T47D (cell line): ENCODE results near the gene ZEB2.

ENCODE experiments used
- DNase-seq, 2 experiments: peaks; one replicate each; pipeline versions ENCODE4 v3.0.0 to v3.0.0-alpha.2; 2011 to 2012; ENCODE audit warnings: low read depth in 1 of 2, low spot score in 1 of 2
- JUND ChIP-seq: IDR thresholded peaks from 2 replicates; pipeline ENCODE4 v1.6.1; 2012; ENCODE audit warnings: low read depth
- in situ Hi-C: cut with HindIII; loops from 2 replicates; pipeline ENCODE4 v1.10.0; 2016; ENCODE audit warnings: low sequenced_read_pairs, low pct_unique_long_range_greater_than_20kb

ZEB2 gene

DNA sequence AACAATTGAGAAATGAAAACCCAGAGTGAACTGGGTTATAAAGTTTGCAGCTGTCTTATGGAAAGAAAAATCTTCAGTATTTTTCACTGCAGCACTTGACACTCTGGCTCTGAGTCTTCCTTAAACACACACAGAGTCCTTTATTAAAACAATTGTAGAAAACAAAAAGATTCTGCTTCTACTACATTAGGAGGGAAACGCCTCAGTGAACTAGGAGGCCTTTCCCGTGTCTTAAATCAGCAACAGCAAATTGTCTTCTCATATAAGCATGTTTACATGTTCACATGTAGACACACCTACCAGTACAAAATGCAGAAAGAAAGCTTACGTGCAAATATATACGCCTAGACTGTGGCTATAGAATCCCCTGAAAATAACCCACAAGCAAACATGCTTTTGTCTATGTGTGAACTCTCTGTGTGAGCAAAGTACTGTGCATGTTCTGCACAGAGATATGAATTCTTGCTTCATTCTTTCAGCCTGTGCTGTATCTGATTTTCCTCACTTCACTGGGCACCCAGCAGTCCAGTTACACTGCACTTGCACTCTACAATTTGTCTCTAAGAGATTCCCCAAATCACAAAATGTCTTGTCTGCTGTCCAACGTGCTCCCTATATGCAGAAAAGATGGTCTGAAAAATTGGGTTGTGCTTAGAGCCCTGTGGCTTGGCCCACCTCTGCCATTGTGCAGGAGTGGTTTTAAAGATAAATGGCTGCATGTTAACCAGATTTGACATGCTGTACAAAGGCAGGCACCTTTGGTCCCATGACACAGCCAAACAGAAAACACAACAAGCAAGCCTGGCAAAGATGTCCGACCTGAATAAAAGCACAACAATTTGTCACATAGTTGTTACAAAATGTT, 24.5 kb downstream of the ZEB2 start:
- DNase-seq, result no peak
- in situ Hi-C loops, result no loop called here
- no peak for TF ChIP-seq JUND

DNA sequence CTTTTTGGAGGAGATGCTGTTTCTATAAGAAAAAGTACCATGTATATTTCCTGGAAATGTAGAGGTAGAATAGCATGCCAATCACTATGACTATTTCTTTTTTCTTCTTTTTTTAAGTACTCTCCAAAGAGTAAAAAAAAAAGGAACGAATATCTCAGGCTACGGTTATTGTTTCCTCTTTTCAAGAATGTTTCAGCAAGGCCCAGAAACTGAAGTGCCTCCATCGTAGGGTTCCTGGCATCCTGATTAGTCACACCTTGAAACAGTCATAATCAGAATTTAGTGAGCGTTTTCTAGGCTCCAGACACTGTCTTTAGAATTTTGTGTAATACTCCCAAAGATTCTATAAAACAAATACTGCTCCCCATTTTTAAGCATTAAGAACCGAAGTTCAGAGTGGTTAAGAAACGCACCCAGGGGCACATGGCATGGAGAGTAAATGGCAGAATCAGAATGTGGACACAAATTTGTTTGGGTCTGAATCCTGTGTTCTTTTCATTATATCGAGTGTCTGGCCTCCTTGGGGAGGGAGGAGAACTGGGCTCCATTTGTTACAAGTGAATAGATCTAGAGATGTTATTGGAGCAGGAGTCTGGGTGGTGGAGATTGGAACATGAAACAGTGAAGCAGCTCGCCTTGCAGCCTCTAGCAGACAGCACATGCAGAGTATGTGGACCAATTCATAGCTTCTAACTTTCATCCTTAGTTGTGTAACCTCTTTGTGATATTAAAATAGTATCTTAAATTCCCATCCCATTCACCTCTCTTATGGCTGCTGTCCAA, 26.7 kb downstream of the ZEB2 start:
- no peak for DNase-seq
- TF ChIP-seq JUND, result no peak
- in situ Hi-C loops, result no loop called here

DNA sequence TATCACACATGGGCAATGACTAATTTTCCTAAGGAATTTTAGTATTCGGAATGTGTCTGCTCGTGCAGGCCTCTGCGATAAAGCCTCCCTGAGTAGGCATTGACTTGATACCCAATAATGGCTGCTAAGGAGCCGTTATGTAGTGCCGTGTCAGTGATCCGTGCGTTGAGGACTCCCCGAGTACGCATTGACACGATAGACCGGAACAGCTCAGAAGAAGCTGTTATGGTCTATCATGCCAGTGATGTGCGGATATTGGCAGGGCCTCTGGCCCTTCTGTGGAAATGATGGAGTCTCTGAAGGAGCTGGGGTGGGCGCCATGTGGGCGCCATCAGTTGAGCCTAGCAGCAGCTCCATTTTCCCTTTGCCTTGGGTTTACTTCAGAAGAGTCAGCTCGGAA, 29.1 kb downstream of the ZEB2 start:
- no peak for TF ChIP-seq JUND
- no peak for DNase-seq
- in situ Hi-C loops, result no loop called here

DNA sequence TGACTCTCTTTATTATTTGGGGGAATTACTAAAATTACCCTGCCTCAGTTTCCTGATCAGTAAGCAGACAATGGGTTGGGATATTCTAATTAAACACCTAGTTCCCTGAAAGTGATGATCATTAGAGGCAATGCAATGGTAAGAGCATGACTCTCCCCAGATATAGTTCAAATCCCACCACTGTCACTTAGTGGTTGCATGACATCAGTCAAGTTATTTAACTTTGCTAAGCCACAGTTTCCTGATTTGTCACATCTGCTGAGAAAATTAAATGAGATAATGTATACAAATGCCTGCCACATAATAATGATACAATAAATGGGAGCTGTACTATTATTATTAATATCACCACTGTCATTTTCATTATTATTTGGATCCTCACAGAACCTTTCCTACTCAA, 29.9 kb downstream of the ZEB2 start:
- DNase-seq, result no peak
- in situ Hi-C loops, result no loop called here

DNA sequence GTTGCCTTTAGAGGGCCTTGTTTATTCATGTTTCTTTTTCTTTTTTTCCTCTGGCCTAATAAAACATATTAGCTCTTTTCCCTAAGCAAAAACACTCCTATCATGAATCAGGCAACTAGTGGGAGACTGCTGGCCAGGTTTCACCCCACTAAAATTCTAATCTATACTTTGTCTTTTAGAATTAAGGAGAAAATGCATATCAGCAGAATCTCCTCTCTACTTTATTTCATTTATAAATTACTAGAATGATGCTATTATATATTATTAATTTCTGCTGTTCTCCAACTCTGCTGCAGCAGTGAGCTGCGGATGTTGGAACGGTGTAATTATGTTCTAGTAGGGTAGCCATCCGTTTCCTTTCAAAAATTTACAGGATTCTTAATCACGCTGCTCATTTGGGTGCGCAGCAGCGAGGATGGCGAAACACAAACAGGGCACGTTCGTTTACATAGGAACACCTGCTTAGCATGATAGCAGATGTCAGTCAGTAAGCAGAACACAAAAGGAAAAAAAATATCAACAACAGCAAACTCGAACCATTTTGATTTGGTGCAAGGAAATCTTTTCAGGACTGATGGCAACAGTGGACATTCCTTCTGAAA, 30.5 kb downstream of the ZEB2 start:
- DNase-seq, result no peak
- TF ChIP-seq JUND, result no peak
- in situ Hi-C loops, result no loop called here

More for the DNA sequence above, 29.9 kb downstream of the ZEB2 start:
- TF ChIP-seq JUND, result no peak

DNA sequence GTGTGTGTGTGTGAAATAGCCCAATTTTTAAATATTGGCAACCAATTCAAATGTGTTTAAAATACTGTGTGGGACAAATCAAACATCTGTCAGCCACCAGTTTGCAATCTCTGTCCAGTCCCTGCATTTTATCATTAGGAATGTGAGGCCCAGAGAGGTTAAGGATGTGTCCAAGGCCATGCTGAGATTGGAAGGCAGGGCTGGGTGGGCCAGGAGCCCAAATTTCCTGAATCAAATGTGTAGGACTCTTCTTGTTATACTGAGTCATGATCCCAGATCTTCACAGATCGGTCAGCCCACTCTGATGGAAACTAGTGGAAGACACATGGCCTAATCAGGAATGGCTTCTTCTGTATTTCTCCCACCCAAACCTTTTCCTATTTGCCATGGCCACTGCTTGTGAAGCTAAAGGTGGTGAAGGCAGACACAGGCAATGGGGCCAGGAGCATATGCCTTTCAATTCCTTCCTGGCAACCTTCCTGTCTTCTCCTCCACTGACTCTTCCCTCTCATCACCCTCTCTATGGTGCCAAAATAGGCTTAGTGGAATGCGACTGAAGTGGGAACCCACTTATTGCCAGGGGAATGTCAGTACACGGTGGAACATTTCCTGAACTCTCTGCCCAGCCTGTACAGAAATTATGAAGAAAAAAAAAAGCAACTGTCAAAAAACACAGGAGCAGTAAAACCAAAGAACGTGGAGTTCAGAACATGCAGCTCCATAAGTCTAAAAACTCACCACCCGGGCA, 35.5 kb downstream of the ZEB2 start:
- in situ Hi-C loops, result no loop called here
- no peak for DNase-seq
- TF ChIP-seq JUND, result no peak

DNA sequence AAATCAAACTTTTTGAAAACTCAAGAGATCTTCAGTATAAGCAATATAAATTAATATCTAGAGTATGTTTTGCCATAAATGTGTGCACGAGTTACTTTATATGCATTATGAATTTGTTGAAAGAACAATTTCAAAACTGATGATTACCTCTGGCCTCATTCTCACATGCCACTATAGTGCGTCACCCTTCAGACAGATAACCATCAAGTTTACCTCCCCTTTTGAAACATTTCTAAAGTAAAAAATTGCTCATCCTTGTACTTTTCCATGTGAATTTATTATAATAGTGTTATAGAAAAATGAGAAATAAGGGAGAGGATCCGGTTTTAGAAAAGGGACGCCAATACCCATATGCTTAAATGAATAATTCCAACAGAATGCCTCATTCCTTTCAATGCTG, 38.3 kb downstream of the ZEB2 start:
- in situ Hi-C loops, result no loop called here
- no peak for TF ChIP-seq JUND
- DNase-seq, result no peak

DNA sequence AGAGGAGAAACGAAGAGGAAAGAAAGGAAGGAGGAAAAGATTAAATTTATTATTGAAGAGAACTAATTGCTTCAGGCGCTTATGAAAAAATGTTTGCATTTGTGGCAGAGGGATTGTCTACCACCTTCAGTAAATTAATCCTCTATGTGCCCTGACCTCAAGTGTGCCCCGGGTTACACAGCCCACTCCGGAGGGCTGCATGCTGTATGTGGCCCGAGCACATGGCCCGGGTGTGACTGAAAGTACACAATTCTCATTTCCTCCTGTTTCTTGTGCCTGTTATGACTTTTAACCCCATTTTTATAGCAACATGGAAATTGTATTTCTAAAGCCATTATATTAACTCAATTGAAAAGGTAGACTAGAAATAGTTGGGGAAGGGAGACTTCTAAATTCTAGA, 38.8 kb downstream of the ZEB2 start:
- no peak for DNase-seq
- TF ChIP-seq JUND, result no peak
- in situ Hi-C loops, result no loop called here

DNA sequence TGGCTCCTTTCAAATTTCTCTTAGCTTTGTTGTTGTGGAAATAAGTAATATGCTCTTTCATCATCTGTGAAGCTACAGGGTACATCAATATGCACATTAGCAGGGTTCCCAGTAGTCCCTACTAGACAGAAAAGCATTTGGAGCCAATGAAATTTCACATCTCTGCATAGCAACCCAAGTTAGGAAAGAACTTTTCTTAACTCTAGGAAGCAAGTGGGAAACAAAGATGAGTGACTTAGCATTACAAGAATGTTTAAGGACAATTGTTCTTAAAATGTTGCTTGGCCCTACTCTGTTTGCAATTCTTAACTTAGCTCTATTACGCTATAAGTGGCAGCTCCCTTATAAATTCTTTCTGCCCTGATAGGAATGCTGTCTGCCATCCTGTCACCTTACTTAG, 39.6 kb downstream of the ZEB2 start:
- no peak for DNase-seq
- in situ Hi-C loops, result no loop called here

DNA sequence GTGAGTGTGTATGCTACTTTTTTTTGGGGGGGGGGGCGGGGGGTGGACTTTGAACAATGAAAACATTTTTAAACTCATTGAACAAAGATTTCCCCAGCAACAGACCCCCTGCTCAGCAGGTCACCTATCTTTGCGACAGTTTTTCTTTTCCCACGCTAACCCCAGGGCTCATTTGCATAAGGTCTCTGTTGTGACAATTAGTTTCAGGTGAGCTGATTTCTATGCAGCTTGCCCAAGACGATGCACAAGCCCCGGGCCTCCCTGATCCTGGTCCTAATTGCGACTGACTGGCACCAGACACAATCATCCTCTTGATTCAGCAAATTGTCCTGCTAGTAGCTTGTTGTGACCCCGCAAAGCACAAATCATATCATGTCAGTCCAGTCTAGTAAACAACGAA, 40.3 kb downstream of the ZEB2 start:
- TF ChIP-seq JUND, result no peak
- no peak for DNase-seq
- in situ Hi-C loops, result no loop called here

More for the DNA sequence above, 39.6 kb downstream of the ZEB2 start:
- TF ChIP-seq JUND, result no peak

DNA sequence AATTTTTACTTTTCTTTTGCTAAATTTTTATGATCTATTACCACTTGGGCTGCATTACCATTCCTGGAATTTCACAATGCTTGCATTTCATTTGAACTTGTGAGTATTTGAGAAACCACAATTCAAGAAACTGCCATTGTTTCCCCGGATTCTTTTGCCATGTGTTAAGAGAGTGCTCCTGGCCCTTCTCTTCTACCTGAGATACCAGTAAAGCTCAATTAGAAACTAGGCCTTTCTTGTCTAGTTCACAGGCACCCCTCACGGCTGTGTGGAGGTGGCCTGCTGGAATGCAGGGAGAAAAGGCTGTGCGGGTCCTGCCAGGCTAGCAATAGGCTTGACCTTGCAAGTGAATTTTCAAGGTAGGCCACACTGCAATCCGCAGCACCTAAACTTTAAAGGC, 40.8 kb downstream of the ZEB2 start:
- in situ Hi-C loops, result no loop called here
- DNase-seq, result no peak
- no peak for TF ChIP-seq JUND

DNA sequence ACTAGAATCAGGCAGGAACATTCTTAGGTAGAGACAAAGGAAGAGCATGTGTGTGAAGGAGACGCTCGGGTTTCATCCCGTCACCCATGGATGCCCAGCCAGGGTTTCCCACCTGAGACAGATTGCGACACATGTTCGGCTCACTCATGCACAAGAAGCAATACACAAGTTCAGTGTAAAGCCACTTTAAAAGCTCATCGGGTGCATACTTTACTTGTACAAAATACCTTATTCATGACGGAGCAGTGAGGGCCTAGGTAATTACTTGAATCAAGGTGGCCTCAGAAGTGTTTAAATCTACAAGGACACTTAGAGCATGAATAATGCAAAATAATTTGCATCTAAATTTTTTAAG, 42.0 kb downstream of the ZEB2 start:
- no peak for TF ChIP-seq JUND
- in situ Hi-C loops, result no loop called here
- no peak for DNase-seq
